HEK293 (cell line): Measurements from ENCODE around the gene POLD1.
A peak's percentile ranks its signal among the peaks of the same experiment; 100 is the strongest.

Source experiments
- CTCF ChIA-PET: fragments of 350-600 bp; formaldehyde crosslinking; extraction: SDS; loops from one replicate; lab custom pipeline; 2021; ENCODE audit warnings: antibody characterized with exemption; lab: Yijun Ruan, JAX
- POLR2A ChIA-PET: fragments of 300-600 bp; formaldehyde crosslinking; extraction: SDS; loops from one replicate; lab custom pipeline; 2020; ENCODE audit warnings: antibody characterized with exemption, inconsistent platforms; lab: Yijun Ruan, JAX
- H3K27ac ChIP-seq: fragments of 200-500 bp; sonication (Bioruptor generic); 2 replicates; pipeline ENCODE4 v1.5.1; 2014; ENCODE audit warnings: low read depth, low read length, control low read depth, inconsistent platforms; ENCODE audit errors: extremely low read depth
- H3K36me3 ChIP-seq, 2 experiments: fragments of 200-500 bp in 1 of 2; sonication (Bioruptor generic) in 1 of 2; 1 replicate in 1 of 2; 2 replicates in 1 of 2; pipeline ENCODE4 v1.5.1; 2014 to 2017; ENCODE audit warnings: inconsistent platforms in 2 of 2, low read length in 2 of 2; ENCODE audit not compliant: control insufficient read depth in 2 of 2, insufficient read depth in 1 of 2
- H3K4me1 ChIP-seq: fragments of 200-500 bp; sonication (Bioruptor generic); 2 replicates; pipeline ENCODE4 v1.5.1; 2014; ENCODE audit warnings: mild to moderate bottlenecking, low read length, inconsistent platforms; ENCODE audit not compliant: control insufficient read depth, insufficient read depth
- H3K4me3 ChIP-seq: 2 replicates; pipeline ENCODE4 v1.5.1; 2011; ENCODE audit warnings: low read depth, mild to moderate bottlenecking, control low read depth, low read length, moderate library complexity
- H3K9me3 ChIP-seq: fragments of 200-500 bp; sonication (Bioruptor generic); 2 replicates; pipeline ENCODE4 v1.5.1; 2014; ENCODE audit warnings: low read depth, low read length, inconsistent platforms; ENCODE audit not compliant: control insufficient read depth, insufficient read depth
- CTCF ChIP-seq: fragments of 450-650 bp; formaldehyde crosslinking; IDR thresholded peaks from 2 replicates; pipeline ENCODE4 v1.5.1; 2016; ENCODE audit warnings: missing biosample characterization, missing genetic modification characterization
- EGR2 ChIP-seq: fragments of 450-650 bp; formaldehyde crosslinking; IDR thresholded peaks from 2 replicates; pipeline ENCODE4 v1.5.1; 2016; ENCODE audit warnings: low read depth, missing biosample characterization, missing genetic modification characterization
- KLF1 ChIP-seq: fragments of 450-650 bp; formaldehyde crosslinking; IDR thresholded peaks from 2 replicates; pipeline ENCODE4 v1.5.1; 2016; ENCODE audit warnings: missing biosample characterization, missing genetic modification characterization
- SCRT1 ChIP-seq: fragments of 450-650 bp; formaldehyde crosslinking; IDR thresholded peaks from 2 replicates; pipeline ENCODE4 v1.5.1; 2016; ENCODE audit warnings: missing biosample characterization, missing genetic modification characterization, borderline replicate concordance
- SETDB1 ChIP-seq: IDR thresholded peaks from one replicate; pipeline ENCODE4 v1.6.1; 2017; ENCODE audit warnings: mild to moderate bottlenecking, low read length, moderate library complexity, mixed read lengths; ENCODE audit not compliant: insufficient read length
- SP7 ChIP-seq: fragments of 450-650 bp; formaldehyde crosslinking; IDR thresholded peaks from 2 replicates; pipeline ENCODE4 v1.5.1; 2016; ENCODE audit warnings: missing biosample characterization, missing genetic modification characterization
- ZBTB21 ChIP-seq: fragments of 450-650 bp; formaldehyde crosslinking; IDR thresholded peaks from 2 replicates; pipeline ENCODE4 v1.5.1; 2017; ENCODE audit warnings: missing biosample characterization, missing genetic modification characterization
- ZFP37 ChIP-seq: fragments of 450-650 bp; formaldehyde crosslinking; IDR thresholded peaks from 2 replicates; pipeline ENCODE4 v1.5.1; 2016; ENCODE audit warnings: missing biosample characterization, missing genetic modification characterization
- ZNF121 ChIP-seq: fragments of 450-650 bp; formaldehyde crosslinking; IDR thresholded peaks from 2 replicates; pipeline ENCODE4 v1.5.1; 2016; ENCODE audit warnings: missing biosample characterization, missing genetic modification characterization
- ZNF175 ChIP-seq: fragments of 450-650 bp; formaldehyde crosslinking; IDR thresholded peaks from 2 replicates; pipeline ENCODE4 v1.5.1; 2016; ENCODE audit warnings: missing biosample characterization, missing genetic modification characterization
- ZNF19 ChIP-seq: fragments of 450-650 bp; formaldehyde crosslinking; IDR thresholded peaks from 2 replicates; pipeline ENCODE4; 2016; ENCODE audit warnings: missing biosample characterization, missing genetic modification characterization, low read depth
- ZNF473 ChIP-seq: fragments of 450-650 bp; formaldehyde crosslinking; IDR thresholded peaks from 2 replicates; pipeline ENCODE4 v1.5.1; 2017; ENCODE audit warnings: missing biosample characterization, missing genetic modification characterization
- ZNF514 ChIP-seq: fragments of 450-650 bp; formaldehyde crosslinking; IDR thresholded peaks from 2 replicates; pipeline ENCODE4 v1.5.1; 2016; ENCODE audit warnings: missing biosample characterization, missing genetic modification characterization
- ZNF544 ChIP-seq: fragments of 450-650 bp; formaldehyde crosslinking; IDR thresholded peaks from 2 replicates; pipeline ENCODE4 v1.5.0; 2017; ENCODE audit warnings: missing biosample characterization, missing genetic modification characterization
- ZNF548 ChIP-seq: fragments of 450-650 bp; formaldehyde crosslinking; IDR thresholded peaks from 2 replicates; pipeline ENCODE4 v1.5.1; 2016; ENCODE audit warnings: missing biosample characterization, missing genetic modification characterization
- ZNF600 ChIP-seq: fragments of 450-650 bp; formaldehyde crosslinking; IDR thresholded peaks from 2 replicates; pipeline ENCODE4 v1.5.1; 2016; ENCODE audit warnings: missing biosample characterization, missing genetic modification characterization
- ZNF623 ChIP-seq: fragments of 450-650 bp; formaldehyde crosslinking; IDR thresholded peaks from 2 replicates; pipeline ENCODE4 v1.5.1; 2016; ENCODE audit warnings: missing biosample characterization, missing genetic modification characterization
- ZNF624 ChIP-seq: fragments of 450-650 bp; formaldehyde crosslinking; IDR thresholded peaks from 2 replicates; pipeline ENCODE4 v1.5.1; 2017; ENCODE audit warnings: missing biosample characterization, missing genetic modification characterization
- ZNF768 ChIP-seq: fragments of 450-650 bp; formaldehyde crosslinking; IDR thresholded peaks from 2 replicates; pipeline ENCODE4 v1.5.1; 2018; ENCODE audit warnings: missing biosample characterization, mild to moderate bottlenecking, missing genetic modification characterization
- ZNF785 ChIP-seq: fragments of 450-650 bp; formaldehyde crosslinking; IDR thresholded peaks from 2 replicates; pipeline ENCODE4 v1.5.1; 2016; ENCODE audit warnings: missing biosample characterization, missing genetic modification characterization
- TF ChIP-seq, protein P1 (sequence below): IDR thresholded peaks from 2 replicates; pipeline ENCODE4 v1.6.1; 2011; ENCODE audit warnings: mild to moderate bottlenecking, low read depth, low read length, borderline replicate concordance

Gene POLD1

GRCh38 chr19:50465000-50465399 lies 80.9 kb downstream of the POLD1 start:
- H3K9me3 ChIP-seq: no peaks in the 10 kb centered on the region
- no peaks in the 10 kb centered on the region for H3K4me1 ChIP-seq
- H3K27ac ChIP-seq: no peak overlapping the region
- CTCF ChIA-PET: interaction anchor here (0.6 to 2.8 kb wide), 5 partner anchors 13 to 345 kb away, joined by 3 to 11 read pairs (median 3); no protein-coding TSS in a partner anchor
- POLR2A ChIA-PET: interaction anchor here (1.1 to 1.7 kb wide), 3 partner anchors 9 to 96 kb away, joined by 3 to 5 read pairs (median 5); partner anchors contain the start of gene POLD1
- no peak for TF ChIP-seq ZNF768 (tag by site-specific recombination)
- TF ChIP-seq ZNF623 (tag by site-specific recombination): peak; percentile 77
- no peak for TF ChIP-seq ZNF121 (tag by site-specific recombination)
- TF ChIP-seq ZNF785 (tag by site-specific recombination): no peak
- TF ChIP-seq ZNF19: no peak
- H3K36me3 ChIP-seq: no peaks in the 10 kb centered on the region
- no peak overlapping the region for H3K4me3 ChIP-seq

GRCh38 chr19:50465986-50466705 lies 82.0 kb downstream of the POLD1 start:
- H3K9me3 ChIP-seq: no peaks in the 10 kb centered on the region
- no peak for TF ChIP-seq ZNF600 (tag by site-specific recombination)
- TF ChIP-seq KLF1 (tag by site-specific recombination): peak; percentile 81
- TF ChIP-seq CTCF (tag by site-specific recombination): 0 out of 2 replicates have a peak, but pooled peaks have one; percentile 14
- TF ChIP-seq, all 188 proteins: peak for 2
- Histone ChIP-seq H3K27ac (no peak overlapping the region), H3K4me3 (no peak overlapping the region), H3K4me1 (no peaks in the 10 kb centered on the region), H3K36me3 (no peaks in the 10 kb centered on the region)
- ChIA-PET CTCF (interaction anchor here (1.0 to 2.8 kb wide), 6 partner anchors 18 to 109 kb away, joined by 3 to 11 read pairs (median 3); no protein-coding TSS in a partner anchor), POLR2A (interaction anchor here (0.6 to 1.7 kb wide), 5 partner anchors 11 to 137 kb away, joined by 3 to 5 read pairs (median 5); partner anchors contain the start of gene POLD1)

GRCh38 chr19:50466706-50467039 lies 82.5 kb downstream of the POLD1 start:
- POLR2A ChIA-PET: no interaction called here
- no peaks in the 10 kb centered on the region for H3K4me1 ChIP-seq

More at GRCh38 chr19:50466706-50467039, 82.5 kb downstream of the POLD1 start:
- no peak overlapping the region for H3K27ac ChIP-seq
- no peak for TF ChIP-seq CTCF (tag by site-specific recombination)
- TF ChIP-seq ZNF624 (tag by site-specific recombination): no peak
- no peak for TF ChIP-seq ZNF473 (tag by site-specific recombination)
- TF ChIP-seq ZNF514 (tag by site-specific recombination): no peak
- TF ChIP-seq SCRT1: no peak
- no peak for TF ChIP-seq ZNF548 (tag by site-specific recombination)
- TF ChIP-seq ZNF175 (tag by site-specific recombination): no peak
- TF ChIP-seq SP7 (tag by site-specific recombination): no peak
- no peak for TF ChIP-seq ZFP37 (tag by site-specific recombination)
- TF ChIP-seq ZNF785 (tag by site-specific recombination): no peak
- no peak for TF ChIP-seq ZNF544
- no peak for TF ChIP-seq SETDB1
- TF ChIP-seq, protein P1, sequence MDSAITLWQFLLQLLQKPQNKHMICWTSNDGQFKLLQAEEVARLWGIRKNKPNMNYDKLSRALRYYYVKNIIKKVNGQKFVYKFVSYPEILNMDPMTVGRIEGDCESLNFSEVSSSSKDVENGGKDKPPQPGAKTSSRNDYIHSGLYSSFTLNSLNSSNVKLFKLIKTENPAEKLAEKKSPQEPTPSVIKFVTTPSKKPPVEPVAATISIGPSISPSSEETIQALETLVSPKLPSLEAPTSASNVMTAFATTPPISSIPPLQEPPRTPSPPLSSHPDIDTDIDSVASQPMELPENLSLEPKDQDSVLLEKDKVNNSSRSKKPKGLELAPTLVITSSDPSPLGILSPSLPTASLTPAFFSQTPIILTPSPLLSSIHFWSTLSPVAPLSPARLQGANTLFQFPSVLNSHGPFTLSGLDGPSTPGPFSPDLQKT: no peak
- no peak for TF ChIP-seq ZNF768 (tag by site-specific recombination)
- TF ChIP-seq ZBTB21 (tag by site-specific recombination): no peak
- TF ChIP-seq EGR2 (tag by site-specific recombination): no peak
- TF ChIP-seq, all 188 proteins: peak for 0
- CTCF ChIA-PET: interaction anchor here (1.0 to 2.8 kb wide), 4 partner anchors 96 to 109 kb away, joined by 3 to 11 read pairs (median 4); no protein-coding TSS in a partner anchor
- H3K36me3 ChIP-seq: no peaks in the 10 kb centered on the region
- no peak overlapping the region for H3K4me3 ChIP-seq
- no peaks in the 10 kb centered on the region for H3K9me3 ChIP-seq
